Loucy (cell line): ENCODE data around the gene MUC3A.

Source experiments
- EZH2phosphoT487 ChIP-seq: fragments of 200-600 bp; IDR thresholded peaks from 2 replicates; pipeline ENCODE4 v1.6.1; 2018; ENCODE audit warnings: antibody characterized with exemption, mild to moderate bottlenecking, moderate library complexity, borderline replicate concordance
- TF ChIP-seq, protein P1 (sequence below): fragments of 200-600 bp; sonication (generic); conservative IDR thresholded peaks from 2 replicates; pipeline ENCODE4 v1.5.1; 2014; ENCODE audit warnings: mild to moderate bottlenecking, antibody characterized with exemption, low read length

GRCh38 chr7:100962537-100962936 lies 13.2 kb downstream of the MUC3A start:
- TF ChIP-seq EZH2phosphoT487: no peak
- TF ChIP-seq, protein P1, sequence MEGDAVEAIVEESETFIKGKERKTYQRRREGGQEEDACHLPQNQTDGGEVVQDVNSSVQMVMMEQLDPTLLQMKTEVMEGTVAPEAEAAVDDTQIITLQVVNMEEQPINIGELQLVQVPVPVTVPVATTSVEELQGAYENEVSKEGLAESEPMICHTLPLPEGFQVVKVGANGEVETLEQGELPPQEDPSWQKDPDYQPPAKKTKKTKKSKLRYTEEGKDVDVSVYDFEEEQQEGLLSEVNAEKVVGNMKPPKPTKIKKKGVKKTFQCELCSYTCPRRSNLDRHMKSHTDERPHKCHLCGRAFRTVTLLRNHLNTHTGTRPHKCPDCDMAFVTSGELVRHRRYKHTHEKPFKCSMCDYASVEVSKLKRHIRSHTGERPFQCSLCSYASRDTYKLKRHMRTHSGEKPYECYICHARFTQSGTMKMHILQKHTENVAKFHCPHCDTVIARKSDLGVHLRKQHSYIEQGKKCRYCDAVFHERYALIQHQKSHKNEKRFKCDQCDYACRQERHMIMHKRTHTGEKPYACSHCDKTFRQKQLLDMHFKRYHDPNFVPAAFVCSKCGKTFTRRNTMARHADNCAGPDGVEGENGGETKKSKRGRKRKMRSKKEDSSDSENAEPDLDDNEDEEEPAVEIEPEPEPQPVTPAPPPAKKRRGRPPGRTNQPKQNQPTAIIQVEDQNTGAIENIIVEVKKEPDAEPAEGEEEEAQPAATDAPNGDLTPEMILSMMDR: no peak
